Peyer's patch (tissue), 4 donors: ENCODE data around the gene CDH4.

Experiments
- POLR2A ChIP-seq, 2 donors: fragments of 450-650 bp; IDR thresholded peaks; one replicate each; pipeline ENCODE4 v1.5.1; 2017; ENCODE audit warnings: antibody characterized with exemption in 2 of 2, mild to moderate bottlenecking in 2 of 2, moderate library complexity in 2 of 2
- TF ChIP-seq, protein P1 (sequence below), 6 experiments: fragments of 450-650 bp in 4 of 6; fragments of 200-600 bp in 2 of 6; sonication (generic) in 1 of 6; IDR thresholded peaks; one replicate each; pipeline ENCODE4 v1.5.1; 2017 to 2019; ENCODE audit warnings: antibody characterized with exemption in 6 of 6, mild to moderate bottlenecking in 3 of 6, moderate library complexity in 1 of 6

DNA sequence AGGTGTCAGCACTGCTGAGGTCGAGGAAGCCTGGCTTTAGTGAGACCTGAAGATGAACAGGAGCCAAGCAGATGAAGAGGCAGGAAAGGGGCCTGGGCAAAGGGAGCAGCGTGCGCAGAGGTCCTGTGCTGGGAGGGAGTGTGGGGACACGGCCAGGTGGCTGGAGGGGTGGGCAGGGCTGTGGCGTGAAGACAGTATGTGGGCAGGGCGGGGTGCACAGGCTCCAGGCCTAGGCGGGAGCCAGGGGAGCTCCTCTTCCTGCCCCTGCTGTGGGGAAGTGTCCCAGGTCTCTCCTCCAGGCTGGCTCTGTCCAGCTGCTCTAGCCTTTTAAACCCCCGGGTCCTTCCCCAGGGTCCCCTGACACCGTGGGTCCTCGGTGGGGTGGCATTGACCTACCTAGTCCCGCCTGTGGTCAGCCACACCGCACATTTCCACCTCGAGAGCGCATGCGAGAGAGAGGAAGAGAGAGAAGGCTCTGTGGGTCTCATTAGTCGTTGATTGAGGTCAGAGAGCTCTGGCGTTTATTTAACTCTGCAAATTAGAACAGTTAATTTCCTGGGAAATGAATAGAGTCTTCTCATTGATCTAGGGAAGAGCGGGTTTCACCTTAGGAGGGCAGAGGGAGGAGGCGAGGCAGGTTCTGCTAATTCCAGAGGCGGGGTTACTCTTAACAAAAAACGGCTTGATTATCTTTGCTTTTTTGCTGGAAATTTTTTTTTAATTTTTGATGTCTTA, 68.8 kb downstream of the CDH4 start:
- no peak for TF ChIP-seq POLR2A (IDR thresholded peaks at IDR 0.05)
- TF ChIP-seq, protein P1, sequence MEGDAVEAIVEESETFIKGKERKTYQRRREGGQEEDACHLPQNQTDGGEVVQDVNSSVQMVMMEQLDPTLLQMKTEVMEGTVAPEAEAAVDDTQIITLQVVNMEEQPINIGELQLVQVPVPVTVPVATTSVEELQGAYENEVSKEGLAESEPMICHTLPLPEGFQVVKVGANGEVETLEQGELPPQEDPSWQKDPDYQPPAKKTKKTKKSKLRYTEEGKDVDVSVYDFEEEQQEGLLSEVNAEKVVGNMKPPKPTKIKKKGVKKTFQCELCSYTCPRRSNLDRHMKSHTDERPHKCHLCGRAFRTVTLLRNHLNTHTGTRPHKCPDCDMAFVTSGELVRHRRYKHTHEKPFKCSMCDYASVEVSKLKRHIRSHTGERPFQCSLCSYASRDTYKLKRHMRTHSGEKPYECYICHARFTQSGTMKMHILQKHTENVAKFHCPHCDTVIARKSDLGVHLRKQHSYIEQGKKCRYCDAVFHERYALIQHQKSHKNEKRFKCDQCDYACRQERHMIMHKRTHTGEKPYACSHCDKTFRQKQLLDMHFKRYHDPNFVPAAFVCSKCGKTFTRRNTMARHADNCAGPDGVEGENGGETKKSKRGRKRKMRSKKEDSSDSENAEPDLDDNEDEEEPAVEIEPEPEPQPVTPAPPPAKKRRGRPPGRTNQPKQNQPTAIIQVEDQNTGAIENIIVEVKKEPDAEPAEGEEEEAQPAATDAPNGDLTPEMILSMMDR (IDR thresholded peaks at IDR 0.05): no peak
